Endothelial cell of umbilical vein (primary cell): ENCODE data around the gene CDC14B. TPM values are rescaled to one million over a fixed set of nuclear protein-coding genes. Genes with fewer than 3 reads are reported as not detected.

Experiments
- BruUV-seq: library from RNA; stranded (reverse); fragments of 400-500 nt; replicated peaks from 2 replicates; lab custom pipeline; 2021; lab: Mats Ljungman, UMichigan
- CTCF ChIA-PET: fragments of 300-600, 350-600 bp; sonication (Branson Sonifier 250); formaldehyde crosslinking; loops from one replicate; lab custom pipeline; 2021; ENCODE audit warnings: antibody characterized with exemption, inconsistent platforms; lab: Charles Lee
- POLR2A ChIA-PET: fragments of 300-600, 350-600 bp; sonication (Branson Sonifier 250); formaldehyde crosslinking; loops from one replicate; lab custom pipeline; 2021; ENCODE audit warnings: antibody characterized with exemption, inconsistent platforms; lab: Charles Lee
- DNase-seq: peaks from one replicate; pipeline ENCODE4 v3.0.0-alpha.2; 2011; ENCODE audit warnings: low read depth, low spot score
- FAIRE-seq: peaks from 2 replicates; lab custom pipeline; 2011; peaks lifted over from hg19 to GRCh38; lab: Jason Lieb, UNC
- H2AFZ ChIP-seq: 2 replicates; pipeline ENCODE4 v1.6.0; 2012; ENCODE audit warnings: low read depth, low read length, control low read depth, inconsistent platforms
- H3K27ac ChIP-seq: 2 replicates; pipeline ENCODE4 v1.5.1; 2011; ENCODE audit warnings: low read depth, mild to moderate bottlenecking, control low read depth, low read length, moderate library complexity; ENCODE audit not compliant: insufficient read depth
- H3K27me3 ChIP-seq, 2 experiments: 2 replicates each; pipeline versions ENCODE4 v1.6.0 to v1.6.1; 2011; ENCODE audit warnings: low read length in 2 of 2, mixed read lengths in 1 of 2; ENCODE audit not compliant: control insufficient read depth in 2 of 2, insufficient read depth in 2 of 2
- H3K36me3 ChIP-seq, 2 experiments: 2 replicates in 1 of 2; 3 replicates in 1 of 2; pipeline ENCODE4 v1.5.1; 2011; ENCODE audit warnings: low read length in 2 of 2, mild to moderate bottlenecking in 1 of 2, moderate library complexity in 1 of 2; ENCODE audit not compliant: control insufficient read depth in 2 of 2, insufficient read depth in 2 of 2; ENCODE audit errors: extremely low read depth in 1 of 2
- H3K4me1 ChIP-seq: 3 replicates; pipeline ENCODE4 v1.5.1; 2011; ENCODE audit warnings: mild to moderate bottlenecking, low read length; ENCODE audit not compliant: control insufficient read depth, insufficient read depth; ENCODE audit errors: extremely low read depth
- H3K4me2 ChIP-seq: 2 replicates; pipeline ENCODE4 v1.6.1; 2011; ENCODE audit warnings: low read length, control low read depth, mixed read lengths; ENCODE audit not compliant: insufficient read depth
- H3K4me3 ChIP-seq, 3 experiments: fragments of 200-600 bp in 1 of 3; sonication (generic), shearing (Covaris generic) in 1 of 3; replicated peaks in 1 of 3; 2 replicates each; pipeline ENCODE4 v1.5.1; 2011 to 2016; ENCODE audit warnings: control low read depth in 3 of 3, low read length in 3 of 3, mild to moderate bottlenecking in 2 of 3, inconsistent platforms in 1 of 3, low read depth in 1 of 3, moderate library complexity in 1 of 3; ENCODE audit not compliant: insufficient read depth in 1 of 3
- H3K79me2 ChIP-seq: 2 replicates; pipeline ENCODE4 v1.6.0; 2012; ENCODE audit warnings: low read length, inconsistent platforms; ENCODE audit not compliant: control insufficient read depth, insufficient read depth
- H3K9ac ChIP-seq: replicated peaks from 2 replicates; pipeline ENCODE3; 2011; ENCODE audit warnings: low read length, control low read depth; ENCODE audit not compliant: insufficient read depth; ENCODE audit errors: extremely low read depth
- H3K9me1 ChIP-seq: replicated peaks from 3 replicates; pipeline ENCODE4 v1.6.0; 2011; ENCODE audit warnings: mild to moderate bottlenecking, low read length; ENCODE audit not compliant: control insufficient read depth, insufficient read depth; ENCODE audit errors: extremely low read depth
- H3K9me3 ChIP-seq: replicated peaks from 2 replicates; pipeline ENCODE4 v1.5.1; 2012; ENCODE audit warnings: low read length, inconsistent platforms; ENCODE audit not compliant: control insufficient read depth, insufficient read depth
- H4K20me1 ChIP-seq: replicated peaks from 2 replicates; pipeline ENCODE3; 2011; ENCODE audit warnings: mild to moderate bottlenecking, low read length; ENCODE audit not compliant: control insufficient read depth, insufficient read depth; ENCODE audit errors: extremely low read depth
- CTCF ChIP-seq, 2 donors: IDR thresholded peaks; 1 replicate in 1 of 2; 2 replicates in 1 of 2; pipeline ENCODE4 v1.5.1; 2011; ENCODE audit warnings: low read length in 2 of 2, mild to moderate bottlenecking in 2 of 2, moderate library complexity in 2 of 2, control low read depth in 1 of 2, inconsistent platforms in 1 of 2, low read depth in 1 of 2; ENCODE audit not compliant: insufficient read depth in 1 of 2; ENCODE audit errors: extremely low read depth in 1 of 2
- EZH2 ChIP-seq: IDR thresholded peaks from 2 replicates; pipeline ENCODE4 v1.6.1; 2012; ENCODE audit warnings: borderline replicate concordance, low read depth, mild to moderate bottlenecking, moderate library complexity, low read length, inconsistent platforms; ENCODE audit not compliant: severe bottlenecking
- FOS ChIP-seq: IDR thresholded peaks from 2 replicates; pipeline ENCODE4 v1.6.1; 2011; ENCODE audit warnings: mild to moderate bottlenecking, low read length, moderate library complexity, borderline replicate concordance; ENCODE audit not compliant: insufficient read depth
- GATA2 ChIP-seq: IDR thresholded peaks from 2 replicates; pipeline ENCODE4 v1.7.0; 2011; ENCODE audit warnings: low read depth, mild to moderate bottlenecking, moderate library complexity, mixed read lengths, low read length; ENCODE audit not compliant: insufficient read length, insufficient read depth
- JUN ChIP-seq: IDR thresholded peaks from 2 replicates; pipeline ENCODE4 v1.6.1; 2011; ENCODE audit warnings: borderline replicate concordance, low read depth; ENCODE audit not compliant: insufficient read length, insufficient read depth
- MAX ChIP-seq: IDR thresholded peaks from 2 replicates; pipeline ENCODE4 v1.6.1; 2011; ENCODE audit not compliant: insufficient read depth, insufficient read length
- MYC ChIP-seq: IDR thresholded peaks from one replicate; pipeline ENCODE4 v1.6.1; 2011; ENCODE audit warnings: mild to moderate bottlenecking, low read depth, low read length
- POLR2A ChIP-seq: IDR thresholded peaks from 2 replicates; pipeline ENCODE4 v1.6.1; 2012; ENCODE audit warnings: low read depth, mild to moderate bottlenecking, control low read depth, low read length
- POLR2AphosphoS5 ChIP-seq: IDR thresholded peaks from 2 replicates; pipeline ENCODE4 v1.6.1; 2012; ENCODE audit warnings: low read depth, mild to moderate bottlenecking, control low read depth, low read length, moderate library complexity; ENCODE audit not compliant: insufficient read depth
- dilution Hi-C: fragments of 300-500 bp; cut with MboI; formaldehyde crosslinking; loops from one replicate; pipeline ENCODE4 v1.15.0; 2019; ENCODE audit warnings: low sequenced_read_pairs; ENCODE audit not compliant: extremely low pct_ligation_motif_present
- intact Hi-C: fragments of 100-400 bp; cut with micrococcal nuclease; formaldehyde crosslinking; loops from one replicate; pipeline ENCODE4 v1.10.0; 2022
- polyA plus RNA-seq, 4 experiments: library from polyadenylated mRNA; depleted of rRNA in 3 of 4; stranded (reverse) in 3 of 4; unstranded in 1 of 4; fragments of >200 nt; gene quantifications; 2 replicates each; pipeline versions ENCODE4 v1.2.1 to v1.2.3, GENCODE V29; 2011 to 2012; ENCODE audit warnings: missing spikeins in 1 of 4
- total RNA-seq: library from RNA; stranded (reverse); gene quantifications from 2 replicates; pipeline ENCODE4 v1.2.3, GENCODE V29; 2021

Gene CDC14B
- total and polyA plus RNA-seq, 2 donors (not counting 3 experiments of a cell fraction or from before 2014, with no cell fraction given), result 0.39 to 0.93 TPM

GRCh38 chr9:96620181-96620514 is 505 bp upstream of the CDC14B start:
- intact Hi-C loops, result no loop called here
- Histone ChIP-seq H3K4me1 (peaks cover 4% of the 10 kb centered on the region), H4K20me1 (no peaks in the 10 kb centered on the region), H3K79me2 (no peaks in the 10 kb centered on the region), H3K27me3 (peaks cover 4 to 12% of the 10 kb centered on the region in 2 experiments), H3K4me2 (no peak overlapping the region), H3K36me3 (no peaks in the 10 kb centered on the region), H3K9me3 (no peaks in the 10 kb centered on the region), H3K27ac (no peak overlapping the region), H2AFZ (peak overlapping the region; percentile 90), H3K9ac (no peak overlapping the region), H3K4me3 (peak overlapping the region in 1 of 3 experiments; percentile 33), H3K9me1 (no peaks in the 10 kb centered on the region)
- ChIA-PET POLR2A (no interaction called here), CTCF (interaction anchor here (1.3 kb wide), 1 partner anchor 18 kb away, joined by 3 read pairs; no protein-coding TSS in a partner anchor)
- TF ChIP-seq POLR2AphosphoS5 (no peak), JUN (no peak), FOS (no peak), EZH2 (no peak), POLR2A (no peak), CTCF (IDR thresholded peaks at IDR 0.05; ENCODE audit: extremely low read depth in 1 of 2, insufficient read depth in 1 of 2, low read depth in 1 of 2, low read length in 2 of 2) (no peak), MYC (no peak), GATA2 (no peak), MAX (no peak)
- FAIRE-seq (no peak), DNase-seq (no peak)
- BruUV-seq, result no TSS peak
- dilution Hi-C loops, result no loop called here
